ENCODE data around the gene CDK14.

Gene CDK14

DNA sequence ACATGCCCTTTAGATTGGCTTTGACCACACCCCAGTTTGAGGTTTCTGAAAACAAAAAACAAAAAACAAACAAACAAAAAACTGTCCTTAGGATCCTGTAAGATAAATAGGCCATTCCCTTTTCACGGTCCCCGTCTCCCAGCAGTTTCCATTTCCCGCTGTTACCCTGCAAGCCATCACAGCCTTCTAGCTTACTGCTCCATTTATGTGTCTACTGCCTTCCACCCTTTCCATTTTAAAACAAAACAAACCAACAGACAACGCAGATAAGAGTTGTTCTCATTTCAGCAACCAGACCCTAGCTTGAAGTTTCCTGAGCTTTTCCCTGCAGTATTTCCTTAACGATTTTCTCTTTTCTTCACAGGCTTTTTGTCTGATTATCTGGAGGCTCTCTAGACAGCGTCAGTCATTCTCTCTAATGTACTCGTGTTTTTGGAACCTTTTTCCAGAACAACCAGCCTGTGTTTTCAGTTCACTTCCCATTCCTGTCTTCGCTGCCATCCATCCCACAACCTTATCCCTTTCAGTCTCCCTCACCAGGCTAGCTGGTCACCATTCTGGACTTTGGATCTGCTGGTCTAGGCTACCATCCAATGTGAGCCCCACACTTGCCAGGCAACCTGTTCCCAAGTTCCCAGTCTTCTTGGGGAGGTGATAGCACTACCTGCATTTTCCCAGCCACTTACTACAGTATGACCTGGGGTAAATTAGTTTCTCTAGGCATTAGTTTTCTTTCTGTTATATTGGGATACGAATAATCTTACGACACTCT, 350.8 kb downstream of the CDK14 start:
- H3K9me2 ChIP-seq (replicated peaks; ENCODE audit: insufficient read depth, low read length), result no peaks in the 10 kb centered on the region
- no peak for TF ChIP-seq EZH2 (optimal IDR thresholded peaks at IDR 0.05; ENCODE audit: low read depth, low read length)
- TF ChIP-seq EZH2phosphoT487 (IDR thresholded peaks at IDR 0.05; ENCODE audit: low read length), result no peak
- TF ChIP-seq, protein P1, sequence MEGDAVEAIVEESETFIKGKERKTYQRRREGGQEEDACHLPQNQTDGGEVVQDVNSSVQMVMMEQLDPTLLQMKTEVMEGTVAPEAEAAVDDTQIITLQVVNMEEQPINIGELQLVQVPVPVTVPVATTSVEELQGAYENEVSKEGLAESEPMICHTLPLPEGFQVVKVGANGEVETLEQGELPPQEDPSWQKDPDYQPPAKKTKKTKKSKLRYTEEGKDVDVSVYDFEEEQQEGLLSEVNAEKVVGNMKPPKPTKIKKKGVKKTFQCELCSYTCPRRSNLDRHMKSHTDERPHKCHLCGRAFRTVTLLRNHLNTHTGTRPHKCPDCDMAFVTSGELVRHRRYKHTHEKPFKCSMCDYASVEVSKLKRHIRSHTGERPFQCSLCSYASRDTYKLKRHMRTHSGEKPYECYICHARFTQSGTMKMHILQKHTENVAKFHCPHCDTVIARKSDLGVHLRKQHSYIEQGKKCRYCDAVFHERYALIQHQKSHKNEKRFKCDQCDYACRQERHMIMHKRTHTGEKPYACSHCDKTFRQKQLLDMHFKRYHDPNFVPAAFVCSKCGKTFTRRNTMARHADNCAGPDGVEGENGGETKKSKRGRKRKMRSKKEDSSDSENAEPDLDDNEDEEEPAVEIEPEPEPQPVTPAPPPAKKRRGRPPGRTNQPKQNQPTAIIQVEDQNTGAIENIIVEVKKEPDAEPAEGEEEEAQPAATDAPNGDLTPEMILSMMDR (IDR thresholded peaks at IDR 0.05; ENCODE audit: low read length), result no peak
- H3F3A ChIP-seq (ENCODE audit: insufficient read depth, low read length), result no peaks in the 10 kb centered on the region
- no peaks in the 10 kb centered on the region for H3K9me3 ChIP-seq (replicated peaks; ENCODE audit: insufficient read depth, low read length)
- no peak overlapping the region for H3K9ac ChIP-seq (ENCODE audit: low read length)
- H3K4me2 ChIP-seq (ENCODE audit: low read depth, low read length), result no peak overlapping the region
- peaks cover 10% of the 10 kb centered on the region; the same call in 1 of the 2 replicates for H3K4me1 ChIP-seq (ENCODE audit: low read length)
- peaks cover 3% of the 10 kb centered on the region; the same call in 1 of the 2 replicates for H3K36me3 ChIP-seq (replicated peaks; ENCODE audit: insufficient read depth, low read length)
- no peak for DNase-seq
- H4K20me1 ChIP-seq (ENCODE audit: insufficient read depth, low read length), result no peaks in the 10 kb centered on the region
- H3K79me2 ChIP-seq (ENCODE audit: low read length), result peaks cover 44% of the 10 kb centered on the region
- no peak overlapping the region for H3K27ac ChIP-seq (ENCODE audit: low read length)
- H2AFZ ChIP-seq (ENCODE audit: low read length), result no peak overlapping the region
- no peak overlapping the region for H3K4me3 ChIP-seq (ENCODE audit: low read length)
- H3K27me3 ChIP-seq (replicated peaks; ENCODE audit: insufficient read depth, low read length), result no peaks in the 10 kb centered on the region

DNA sequence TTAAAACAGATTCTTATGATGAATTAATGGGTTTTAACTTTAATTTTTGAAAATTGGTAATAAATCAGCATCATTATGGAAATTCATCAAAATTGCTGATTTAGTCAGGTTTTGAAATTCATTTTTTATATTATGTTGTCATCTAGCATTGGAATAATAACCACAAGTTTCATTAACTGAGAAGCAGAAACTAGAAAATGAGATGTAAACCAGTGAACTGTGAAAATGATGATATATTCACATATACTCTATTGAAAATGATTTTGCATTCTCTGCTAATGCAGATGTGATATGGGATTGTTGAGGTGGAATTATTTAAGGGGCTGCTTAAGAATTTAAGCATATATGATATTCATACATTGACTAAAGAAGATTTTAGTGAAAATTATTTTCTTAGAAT, 352.0 kb downstream of the CDK14 start:
- Histone ChIP-seq H4K20me1 (ENCODE audit: insufficient read depth, low read length) (no peaks in the 10 kb centered on the region), H3K79me2 (ENCODE audit: low read length) (peaks cover 44% of the 10 kb centered on the region), H3K27ac (ENCODE audit: low read length) (no peak overlapping the region), H3K4me1 (ENCODE audit: low read length) (peaks cover 10% of the 10 kb centered on the region; the same call in 1 of the 2 replicates), H3K4me3 (ENCODE audit: low read length) (no peak overlapping the region), H2AFZ (ENCODE audit: low read length) (no peak overlapping the region), H3F3A (ENCODE audit: insufficient read depth, low read length) (no peaks in the 10 kb centered on the region), H3K27me3 (replicated peaks; ENCODE audit: insufficient read depth, low read length) (no peaks in the 10 kb centered on the region), H3K36me3 (replicated peaks; ENCODE audit: insufficient read depth, low read length) (peaks cover 3% of the 10 kb centered on the region; the same call in 1 of the 2 replicates), H3K4me2 (ENCODE audit: low read depth, low read length) (no peak overlapping the region), H3K9me3 (replicated peaks; ENCODE audit: insufficient read depth, low read length) (no peaks in the 10 kb centered on the region), H3K9ac (ENCODE audit: low read length) (no peak overlapping the region), H3K9me2 (replicated peaks; ENCODE audit: insufficient read depth, low read length) (no peaks in the 10 kb centered on the region)
- no peak for DNase-seq
- TF ChIP-seq EZH2 (optimal IDR thresholded peaks at IDR 0.05; ENCODE audit: low read depth, low read length), result no peak
- TF ChIP-seq, protein P1 (IDR thresholded peaks at IDR 0.05; ENCODE audit: low read length), result no peak
- TF ChIP-seq EZH2phosphoT487 (IDR thresholded peaks at IDR 0.05; ENCODE audit: low read length), result no peak

DNA sequence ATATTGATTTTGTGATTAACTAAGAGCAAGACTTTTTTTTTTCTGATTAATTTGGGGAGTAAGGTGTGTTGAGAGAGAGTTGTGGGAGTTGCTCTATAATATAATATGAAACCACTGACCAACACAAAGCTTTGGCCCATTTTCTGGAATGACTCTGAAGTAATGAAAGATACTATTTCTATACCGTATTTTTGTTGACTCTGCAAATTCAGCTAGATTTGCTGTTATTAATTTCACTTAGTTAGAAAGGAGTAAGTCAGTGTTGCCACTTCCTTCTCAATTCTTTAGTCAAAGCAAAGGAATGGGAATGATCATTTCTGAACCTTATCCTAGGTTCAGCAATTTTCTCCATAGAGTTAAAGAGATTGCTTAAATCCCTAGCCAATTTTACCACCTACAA, 355.1 kb downstream of the CDK14 start:
- TF ChIP-seq EZH2 (optimal IDR thresholded peaks at IDR 0.05; ENCODE audit: low read depth, low read length) (no peak), EZH2phosphoT487 (IDR thresholded peaks at IDR 0.05; ENCODE audit: low read length) (no peak)
- TF ChIP-seq, protein P1 (IDR thresholded peaks at IDR 0.05; ENCODE audit: low read length), result no peak
- Histone ChIP-seq H3K9ac (ENCODE audit: low read length) (no peak overlapping the region), H3K4me3 (ENCODE audit: low read length) (no peak overlapping the region), H3F3A (ENCODE audit: insufficient read depth, low read length) (no peaks in the 10 kb centered on the region), H3K9me3 (replicated peaks; ENCODE audit: insufficient read depth, low read length) (no peaks in the 10 kb centered on the region), H4K20me1 (ENCODE audit: insufficient read depth, low read length) (no peaks in the 10 kb centered on the region), H3K9me2 (replicated peaks; ENCODE audit: insufficient read depth, low read length) (no peaks in the 10 kb centered on the region), H3K36me3 (replicated peaks; ENCODE audit: insufficient read depth, low read length) (peaks cover 10% of the 10 kb centered on the region; the same call in 1 of the 2 replicates), H3K79me2 (ENCODE audit: low read length) (peaks cover 24% of the 10 kb centered on the region), H3K27me3 (replicated peaks; ENCODE audit: insufficient read depth, low read length) (no peaks in the 10 kb centered on the region), H2AFZ (ENCODE audit: low read length) (no peak overlapping the region), H3K4me2 (ENCODE audit: low read depth, low read length) (no peak overlapping the region), H3K4me1 (ENCODE audit: low read length) (peaks cover 10% of the 10 kb centered on the region; the same call in 1 of the 2 replicates), H3K27ac (ENCODE audit: low read length) (no peak overlapping the region)
- DNase-seq, result no peak
